Activated CD8-positive, alpha-beta memory T cell treated with anti-CD3 and anti-CD28 coated beads, Interleukin-2, amount 10 ng/mL, durations not matched to agents 7 days and 5 days (primary cell): ENCODE data around the gene CHD2. TPM values are rescaled to one million over a fixed set of nuclear protein-coding genes. Genes with fewer than 3 reads are reported as not detected.

ENCODE experiments used
- ATAC-seq: fragments of 150-1000 bp; cut with Tn5 transposase; one replicate; pipeline ENCODE4 v1.10.0; 2021; ENCODE audit warnings: moderate library complexity
- CTCF ChIA-PET: fragments of 350-600 bp; sonication (Branson Sonifier 250); formaldehyde crosslinking; loops from one replicate; lab custom pipeline; 2021; ENCODE audit warnings: antibody characterized with exemption; lab: Charles Lee
- DNase-seq: peaks from one replicate; pipeline ENCODE4 v3.0.0-alpha.2; 2020
- H3K27ac Mint-ChIP-seq: one replicate; pipeline ENCODE4 v1.8.0; 2021; ENCODE audit warnings: mild to moderate bottlenecking, mixed read lengths
- H3K27me3 Mint-ChIP-seq: one replicate; pipeline ENCODE4 v1.8.0; 2021; ENCODE audit warnings: mixed read lengths
- H3K36me3 Mint-ChIP-seq: one replicate; pipeline ENCODE4 v1.8.0; 2021; ENCODE audit warnings: mild to moderate bottlenecking, mixed read lengths
- H3K4me1 Mint-ChIP-seq: one replicate; pipeline ENCODE4 v1.8.0; 2021; ENCODE audit warnings: mixed read lengths
- H3K4me3 Mint-ChIP-seq: one replicate; pipeline ENCODE4 v1.8.0; 2021; ENCODE audit warnings: mild to moderate bottlenecking, moderate library complexity, mixed read lengths
- H3K9me3 Mint-ChIP-seq: one replicate; pipeline ENCODE4 v1.8.0; 2022; ENCODE audit warnings: low read depth, mixed read lengths
- total RNA-seq, 2 experiments: library from RNA; stranded (reverse); gene quantifications; one replicate each; pipeline ENCODE4 v1.2.3, GENCODE V29; 2021

Gene CHD2
- total RNA-seq, 2 experiments from 2014 or later: 121 to 151 TPM

- DNase-seq: no peak
- peak overlapping the region; percentile 98 for H3K27ac Mint-ChIP-seq
- H3K4me3 Mint-ChIP-seq: peak overlapping the region; percentile 82
- H3K36me3 Mint-ChIP-seq: peaks cover 30% of the 10 kb centered on the region
- H3K4me1 Mint-ChIP-seq: peaks cover 36% of the 10 kb centered on the region
- H3K9me3 Mint-ChIP-seq: peaks cover 3% of the 10 kb centered on the region
- no peak for ATAC-seq
- CTCF ChIA-PET: interaction anchor here (1.1 to 6.7 kb wide), 9 partner anchors 20 to 167 kb away, joined by 3 to 98 read pairs (median 9); partner anchors contain the start of gene CHD2
- H3K27me3 Mint-ChIP-seq: no peaks in the 10 kb centered on the region
Observed at GRCh38 chr15:92881211-92881754, 18.8 kb upstream of the CHD2 start.

- H3K27ac Mint-ChIP-seq: peak overlapping the region; percentile 98
- DNase-seq (peak; percentile 99), ATAC-seq (peak; percentile 95)
- H3K27me3 Mint-ChIP-seq: no peaks in the 10 kb centered on the region
- peak overlapping the region; percentile 82 for H3K4me3 Mint-ChIP-seq
- H3K4me1 Mint-ChIP-seq: peaks cover 42% of the 10 kb centered on the region
- peaks cover 37% of the 10 kb centered on the region for H3K36me3 Mint-ChIP-seq
- no peaks in the 10 kb centered on the region for H3K9me3 Mint-ChIP-seq
- CTCF ChIA-PET: interaction anchor here (0.6 to 6.7 kb wide), 15 partner anchors 11 to 167 kb away, joined by 3 to 98 read pairs (median 9); partner anchors contain the start of gene CHD2
Observed at GRCh38 chr15:92881802-92882696, 18.1 kb upstream of the CHD2 start.

GRCh38 chr15:92882697-92883162 is 17.4 kb upstream of the CHD2 start:
- ATAC-seq: peak; percentile 73
- peak overlapping the region; percentile 97 for H3K4me3 Mint-ChIP-seq
- H3K27ac Mint-ChIP-seq: peak overlapping the region; percentile 98
- peaks cover 42% of the 10 kb centered on the region for H3K36me3 Mint-ChIP-seq
- DNase-seq: no peak
- H3K4me1 Mint-ChIP-seq: peaks cover 47% of the 10 kb centered on the region
- no peaks in the 10 kb centered on the region for H3K27me3 Mint-ChIP-seq
- no peaks in the 10 kb centered on the region for H3K9me3 Mint-ChIP-seq
- CTCF ChIA-PET: interaction anchor here (0.6 to 6.7 kb wide), 14 partner anchors 10 to 86 kb away, joined by 3 to 98 read pairs (median 9); partner anchors contain the start of gene CHD2

- H3K27ac Mint-ChIP-seq: peak overlapping the region; percentile 97
- H3K36me3 Mint-ChIP-seq: peaks cover 48% of the 10 kb centered on the region
- H3K4me1 Mint-ChIP-seq: peaks cover 52% of the 10 kb centered on the region
- peak overlapping the region; percentile 97 for H3K4me3 Mint-ChIP-seq
- H3K9me3 Mint-ChIP-seq: no peaks in the 10 kb centered on the region
- no peaks in the 10 kb centered on the region for H3K27me3 Mint-ChIP-seq
- ATAC-seq: peak; percentile 1
- peak; percentile 58 for DNase-seq
- CTCF ChIA-PET: interaction anchor here (1.0 to 6.7 kb wide), 10 partner anchors 14 to 79 kb away, joined by 3 to 98 read pairs (median 10); partner anchors contain the start of gene CHD2
Observed at GRCh38 chr15:92883163-92883875, 16.8 kb upstream of the CHD2 start.

- CTCF ChIA-PET: interaction anchor here (2.2 to 6.7 kb wide), 6 partner anchors 18 to 74 kb away, joined by 9 to 98 read pairs (median 19); partner anchors contain the start of gene CHD2
- DNase-seq (no peak), ATAC-seq (no peak)
- H3K27ac Mint-ChIP-seq: peak overlapping the region; percentile 97
- H3K4me1 Mint-ChIP-seq: peaks cover 52% of the 10 kb centered on the region
- no peaks in the 10 kb centered on the region for H3K9me3 Mint-ChIP-seq
- peak overlapping the region; percentile 97 for H3K4me3 Mint-ChIP-seq
- no peaks in the 10 kb centered on the region for H3K27me3 Mint-ChIP-seq
- peaks cover 51% of the 10 kb centered on the region for H3K36me3 Mint-ChIP-seq
Observed at GRCh38 chr15:92883876-92884435, 16.2 kb upstream of the CHD2 start.

- peak overlapping the region; percentile 97 for H3K4me3 Mint-ChIP-seq
- H3K9me3 Mint-ChIP-seq: no peaks in the 10 kb centered on the region
- DNase-seq (no peak), ATAC-seq (no peak)
- H3K27ac Mint-ChIP-seq: peak overlapping the region; percentile 97
- H3K27me3 Mint-ChIP-seq: no peaks in the 10 kb centered on the region
- H3K4me1 Mint-ChIP-seq: peaks cover 53% of the 10 kb centered on the region
- peaks cover 53% of the 10 kb centered on the region for H3K36me3 Mint-ChIP-seq
- CTCF ChIA-PET: interaction anchor here (0.9 to 6.7 kb wide), 8 partner anchors 9 to 74 kb away, joined by 3 to 98 read pairs (median 4); partner anchors contain the start of gene CHD2
Observed at GRCh38 chr15:92884436-92885223, 15.5 kb upstream of the CHD2 start.

- H3K4me1 Mint-ChIP-seq: peaks cover 51% of the 10 kb centered on the region
- CTCF ChIA-PET: interaction anchor here (0.7 to 6.7 kb wide), 9 partner anchors 8 to 75 kb away, joined by 3 to 98 read pairs (median 3); partner anchors contain the start of gene CHD2
- ATAC-seq (no peak), DNase-seq (no peak)
- H3K4me3 Mint-ChIP-seq: peak overlapping the region; percentile 97
- no peaks in the 10 kb centered on the region for H3K9me3 Mint-ChIP-seq
- no peaks in the 10 kb centered on the region for H3K27me3 Mint-ChIP-seq
- peaks cover 59% of the 10 kb centered on the region for H3K36me3 Mint-ChIP-seq
- peak overlapping the region; percentile 97 for H3K27ac Mint-ChIP-seq
Observed at GRCh38 chr15:92885224-92886041, 14.7 kb upstream of the CHD2 start.

GRCh38 chr15:92886042-92886537 is 14.0 kb upstream of the CHD2 start:
- CTCF ChIA-PET: interaction anchor here (0.7 to 6.7 kb wide), 6 partner anchors 16 to 78 kb away, joined by 3 to 98 read pairs (median 6); partner anchors contain the start of gene CHD2
- Mint-ChIP-seq H3K9me3 (no peaks in the 10 kb centered on the region), H3K27me3 (no peaks in the 10 kb centered on the region)

GRCh38 chr15:92886815-92887214 is 13.3 kb upstream of the CHD2 start:
- CTCF ChIA-PET: interaction anchor here (1.0 to 1.6 kb wide), 2 partner anchors 13 to 78 kb away, joined by 5 to 8 read pairs; partner anchors contain the start of gene CHD2
- Mint-ChIP-seq H3K27ac (peak overlapping the region; percentile 82), H3K27me3 (no peaks in the 10 kb centered on the region), H3K9me3 (no peaks in the 10 kb centered on the region), H3K4me3 (peak overlapping the region; percentile 97), H3K36me3 (peaks cover 72% of the 10 kb centered on the region), H3K4me1 (peaks cover 51% of the 10 kb centered on the region)
- ATAC-seq: no peak
- DNase-seq: no peak

More at GRCh38 chr15:92886042-92886537, 14.0 kb upstream of the CHD2 start:
- peak overlapping the region; percentile 82 for H3K27ac Mint-ChIP-seq
- DNase-seq (no peak), ATAC-seq (no peak)
- peak overlapping the region; percentile 97 for H3K4me3 Mint-ChIP-seq
- H3K36me3 Mint-ChIP-seq: peaks cover 66% of the 10 kb centered on the region
- peaks cover 51% of the 10 kb centered on the region for H3K4me1 Mint-ChIP-seq

- ATAC-seq (no peak), DNase-seq (no peak)
- Mint-ChIP-seq H3K4me3 (peak overlapping the region; percentile 58), H3K27ac (peak overlapping the region; percentile 66), H3K4me1 (peaks cover 51% of the 10 kb centered on the region), H3K36me3 (peaks cover 79% of the 10 kb centered on the region), H3K9me3 (no peaks in the 10 kb centered on the region), H3K27me3 (no peaks in the 10 kb centered on the region)
- CTCF ChIA-PET: interaction anchor here (1.6 to 2.4 kb wide), 3 partner anchors 12 to 79 kb away, joined by 8 to 12 read pairs (median 10); partner anchors contain the start of gene CHD2
Observed at GRCh38 chr15:92887869-92888268, 12.3 kb upstream of the CHD2 start.
